SK-N-SH (cell line): ENCODE data around the gene ZRANB3. TPM values are rescaled to one million over a fixed set of nuclear protein-coding genes. Genes with fewer than 3 reads are reported as not detected.

Experiments
- CTCF ChIA-PET: fragments of 300-600, 350-600 bp; formaldehyde crosslinking; extraction: SDS; loops from one replicate; lab custom pipeline; 2021; lab: Yijun Ruan, JAX
- POLR2A ChIA-PET: fragments of 350-600 bp; sonication (Branson Sonifier 250); formaldehyde crosslinking; extraction: SDS; loops from one replicate; lab custom pipeline; 2020; ENCODE audit warnings: antibody characterized with exemption, inconsistent platforms; lab: Yijun Ruan, JAX
- DNase-seq: peaks from one replicate; pipeline ENCODE4 v3.0.0; 2012
- H2AFZ ChIP-seq: fragments of 200-600 bp; sonication (generic); 2 replicates; pipeline ENCODE4 v1.8.1; 2016; ENCODE audit warnings: antibody characterized with exemption, mild to moderate bottlenecking, low read depth
- H3F3A ChIP-seq: fragments of 200-600 bp; sonication (generic); replicated peaks from 2 replicates; pipeline ENCODE3; 2016; ENCODE audit warnings: antibody characterized with exemption, mild to moderate bottlenecking; ENCODE audit not compliant: insufficient read depth
- H3K27ac ChIP-seq, 2 experiments: fragments of 200-500 bp in 1 of 2; fragments of 200-600 bp in 1 of 2; sonication (Bioruptor generic) in 1 of 2; sonication (generic), shearing (Covaris generic) in 1 of 2; 2 replicates each; pipeline versions ENCODE4 v1.5.1 to v1.6.1; 2014 to 2016; ENCODE audit warnings: low read depth in 2 of 2, inconsistent platforms in 1 of 2, low read length in 1 of 2, mild to moderate bottlenecking in 1 of 2, mixed read lengths in 1 of 2
- H3K27me3 ChIP-seq: fragments of 200-600 bp; sonication (generic), shearing (Covaris generic); 2 replicates; pipeline ENCODE4 v1.6.1; 2016; ENCODE audit warnings: mixed run types; ENCODE audit not compliant: insufficient read depth
- H3K36me3 ChIP-seq, 2 experiments: fragments of 200-500 bp in 1 of 2; fragments of 200-600 bp in 1 of 2; sonication (Bioruptor generic) in 1 of 2; sonication (generic) in 1 of 2; replicated peaks in 1 of 2; 2 replicates each; pipeline versions ENCODE3 to v1.5.1; 2014 to 2016; ENCODE audit warnings: low read length in 1 of 2, mild to moderate bottlenecking in 1 of 2; ENCODE audit not compliant: insufficient read depth in 2 of 2, control insufficient read depth in 1 of 2
- H3K4me1 ChIP-seq, 2 experiments: fragments of 200-500 bp in 1 of 2; fragments of 200-600 bp in 1 of 2; sonication (Bioruptor generic) in 1 of 2; sonication (generic), shearing (Covaris generic) in 1 of 2; 2 replicates each; pipeline versions ENCODE4 v1.5.1 to v1.6.1; 2014 to 2016; ENCODE audit warnings: low read depth in 1 of 2, low read length in 1 of 2, mixed run types in 1 of 2; ENCODE audit not compliant: insufficient read depth in 2 of 2, control insufficient read depth in 1 of 2
- H3K4me2 ChIP-seq: fragments of 200-600 bp; sonication (generic), shearing (Covaris generic); 2 replicates; pipeline ENCODE4 v1.6.1; 2017; ENCODE audit warnings: mixed run types
- H3K4me3 ChIP-seq, 2 experiments: fragments of 200-500 bp in 1 of 2; fragments of 200-600 bp in 1 of 2; sonication (Bioruptor generic) in 1 of 2; sonication (generic), shearing (Covaris generic) in 1 of 2; 2 replicates each; pipeline versions ENCODE4 v1.5.1 to v1.8.1; 2014 to 2016; ENCODE audit warnings: low read depth in 2 of 2, inconsistent platforms in 1 of 2, low read length in 1 of 2, mild to moderate bottlenecking in 1 of 2, mixed read lengths in 1 of 2, moderate library complexity in 1 of 2
- H3K79me2 ChIP-seq: fragments of 200-600 bp; sonication (generic); 2 replicates; pipeline ENCODE4 v1.8.1; 2017; ENCODE audit warnings: mild to moderate bottlenecking; ENCODE audit not compliant: insufficient read depth
- H3K9ac ChIP-seq: fragments of 200-600 bp; sonication (generic); 2 replicates; pipeline ENCODE4 v1.6.1; 2017; ENCODE audit warnings: mixed run types
- H3K9me2 ChIP-seq: fragments of 200-600 bp; sonication (generic); 2 replicates; pipeline ENCODE4 v1.6.1; 2017; ENCODE audit warnings: mixed run types
- H3K9me3 ChIP-seq: fragments of 200-600 bp; sonication (generic); 2 replicates; pipeline ENCODE4 v1.6.1; 2017; ENCODE audit warnings: mixed run types, mild to moderate bottlenecking, moderate library complexity
- H4K20me1 ChIP-seq: fragments of 200-600 bp; sonication (generic); 2 replicates; pipeline ENCODE4 v1.6.1; 2017; ENCODE audit warnings: mild to moderate bottlenecking, mixed run types; ENCODE audit not compliant: insufficient read depth
- EP300 ChIP-seq, 2 experiments: IDR thresholded peaks; 2 replicates each; pipeline versions ENCODE4 v1.4.0 to v1.6.1; 2012; ENCODE audit warnings: borderline replicate concordance in 1 of 2, low read depth in 1 of 2, low read length in 1 of 2
- EZH2phosphoT487 ChIP-seq: fragments of 200-600 bp; sonication (generic); IDR thresholded peaks from 2 replicates; pipeline ENCODE4 v1.6.1; 2017; ENCODE audit warnings: low read depth, mixed run types, mild to moderate bottlenecking, antibody characterized with exemption, moderate library complexity, borderline replicate concordance
- FOSL2 ChIP-seq: IDR thresholded peaks from 2 replicates; pipeline ENCODE4 v1.4.0; 2012; ENCODE audit warnings: low read depth, mild to moderate bottlenecking, moderate library complexity, borderline replicate concordance
- GABPA ChIP-seq: IDR thresholded peaks from 2 replicates; pipeline ENCODE4 v1.4.0; 2012; ENCODE audit warnings: low read depth, mild to moderate bottlenecking
- IRF3 ChIP-seq: fragments of 150-350 bp; IDR thresholded peaks from 2 replicates; pipeline ENCODE4 v1.6.1; 2016; ENCODE audit warnings: mild to moderate bottlenecking, low read depth, low read length
- NFIC ChIP-seq: IDR thresholded peaks from 2 replicates; pipeline ENCODE4 v1.4.0; 2012; ENCODE audit warnings: borderline replicate concordance
- RAD21 ChIP-seq: IDR thresholded peaks from 2 replicates; pipeline ENCODE4 v1.6.1; 2012; ENCODE audit warnings: mild to moderate bottlenecking, low read length
- RCOR1 ChIP-seq: fragments of 150-350 bp; IDR thresholded peaks from 2 replicates; pipeline ENCODE4 v1.6.1; 2017; ENCODE audit warnings: antibody characterized with exemption, low read length
- RXRA ChIP-seq: IDR thresholded peaks from 2 replicates; pipeline ENCODE4 v1.4.0; 2012; ENCODE audit warnings: low read depth, mild to moderate bottlenecking, borderline replicate concordance
- SIN3A ChIP-seq: IDR thresholded peaks from 2 replicates; pipeline ENCODE4 v1.6.1; 2012; ENCODE audit warnings: low read depth, mild to moderate bottlenecking, low read length, moderate library complexity, borderline replicate concordance
- SMC3 ChIP-seq: IDR thresholded peaks from 2 replicates; pipeline ENCODE4 v1.6.1; 2012; ENCODE audit warnings: low read depth, low read length, improper control_type of control experiment
- USF2 ChIP-seq: fragments of 150-350 bp; IDR thresholded peaks from 2 replicates; pipeline ENCODE4 v1.6.1; 2017; ENCODE audit warnings: antibody characterized with exemption, low read length, low read depth, borderline replicate concordance
- WGBS: methylation state at CpG from one replicate; pipeline ENCODE4 v1.1.6; 2017; ENCODE audit warnings: low lambda C conversion rate; 5-methylcytosine and 5-hydroxymethylcytosine counted together
- polyA plus RNA-seq, 3 experiments: library from polyadenylated mRNA; depleted of rRNA; stranded (reverse); fragments of >200 nt; gene quantifications; 2 replicates each; pipeline ENCODE4 v1.2.3, GENCODE V29; 2012
- TF ChIP-seq, protein P1 (sequence below): fragments of 200-600 bp; sonication (generic); IDR thresholded peaks from 2 replicates; pipeline ENCODE4 v1.6.1; 2017; ENCODE audit warnings: antibody characterized with exemption, mild to moderate bottlenecking, moderate library complexity

Gene ZRANB3
- polyA plus RNA-seq, 1 of the 3 experiments (the other 2 are of a cell fraction): 4.1 TPM

DNA sequence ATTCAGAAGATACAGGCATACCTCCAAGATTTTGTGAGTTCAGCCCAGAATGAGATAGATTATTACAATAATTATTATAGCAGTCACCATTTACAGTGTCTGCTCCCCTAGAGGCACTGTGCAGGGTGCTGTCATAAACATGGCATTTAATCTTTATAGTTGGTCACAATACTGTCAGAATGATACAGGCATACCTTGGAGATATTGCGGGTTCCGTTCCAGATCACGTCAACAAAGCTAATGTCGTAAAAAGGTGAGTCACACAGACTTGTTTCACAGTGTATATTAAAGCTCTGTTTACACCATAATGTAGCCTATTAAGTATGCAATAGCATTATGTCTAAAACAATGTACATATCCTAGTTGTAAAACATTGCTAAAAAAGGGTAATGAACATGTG lies 45.6 kb downstream of the ZRANB3 start:
- no peaks in the 10 kb centered on the region for H4K20me1 ChIP-seq
- ChIA-PET CTCF (no interaction called here), POLR2A (no interaction called here)
- TF ChIP-seq EZH2phosphoT487: no peak
- no peak for TF ChIP-seq EP300 (IDR thresholded peaks at IDR 0.05; ENCODE audit: borderline replicate concordance in 1 of 2, low read depth in 1 of 2, low read length in 1 of 2)
- TF ChIP-seq NFIC: no peak
- no peak for TF ChIP-seq SIN3A
- no peak overlapping the region for H3K9ac ChIP-seq
- H3K4me1 ChIP-seq: no peaks in the 10 kb centered on the region
- H3K4me2 ChIP-seq: no peak overlapping the region
- peaks cover 5% of the 10 kb centered on the region; the same call in 1 of the 2 replicates for H3K9me3 ChIP-seq
- no peaks in the 10 kb centered on the region for H3K9me2 ChIP-seq
- H3K27ac ChIP-seq: no peak overlapping the region
- H3K4me3 ChIP-seq: no peak overlapping the region
- no peak for DNase-seq
- 96% methylated on average over 4 of the region's 4 CpGs for whole genome bisulfite sequencing
- H3F3A ChIP-seq: peaks cover 7% of the 10 kb centered on the region
- H3K79me2 ChIP-seq: no peaks in the 10 kb centered on the region
- peaks cover 12 to 30% of the 10 kb centered on the region in 2 experiments for H3K36me3 ChIP-seq
- no peak overlapping the region for H2AFZ ChIP-seq
- no peaks in the 10 kb centered on the region for H3K27me3 ChIP-seq

DNA sequence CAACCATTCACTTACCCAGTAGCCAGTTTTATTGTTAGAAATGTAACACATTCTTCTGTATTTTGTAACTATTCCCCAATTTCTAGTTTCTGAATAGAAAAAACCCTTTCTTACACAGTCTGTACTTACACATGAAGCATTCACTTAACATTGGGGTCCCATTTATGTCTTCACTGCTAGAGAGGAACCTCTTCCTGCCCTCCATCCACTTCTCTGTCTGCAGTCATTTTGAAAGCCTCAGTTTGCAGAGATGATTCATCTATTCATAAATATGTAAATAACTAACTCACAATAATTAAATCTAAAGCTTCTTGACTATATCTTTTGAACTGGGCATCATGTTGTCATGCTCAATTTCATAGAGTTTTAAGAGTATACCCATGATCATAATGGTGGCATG lies 55.9 kb downstream of the ZRANB3 start:
- ChIA-PET POLR2A (no interaction called here), CTCF (interaction anchor here (0.6 to 3.0 kb wide), 3 partner anchors 19 to 235 kb away, joined by 3 to 23 read pairs (median 3); no protein-coding TSS in a partner anchor)

DNA sequence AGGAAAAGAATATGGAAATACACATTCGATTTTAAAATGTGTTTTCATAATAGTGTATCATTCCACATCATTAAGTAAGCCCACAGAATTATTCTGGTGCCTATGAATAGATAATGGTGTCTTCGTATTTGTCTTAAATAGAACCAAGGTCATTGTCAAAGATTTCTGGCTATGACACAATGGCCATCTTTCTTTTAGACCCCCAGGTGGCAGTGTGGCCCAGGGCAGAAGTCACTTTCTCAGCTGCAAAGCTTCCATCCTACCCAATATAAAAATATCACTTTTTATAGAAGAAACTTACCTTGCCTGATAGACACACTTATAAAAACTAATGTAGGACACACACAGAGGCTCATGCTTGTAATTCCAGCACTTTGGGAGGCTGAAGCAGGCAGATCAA lies 57.5 kb downstream of the ZRANB3 start:
- Histone ChIP-seq H3K4me2 (no peak overlapping the region), H3K9me3 (no peaks in the 10 kb centered on the region), H3K4me1 (no peaks in the 10 kb centered on the region)
- DNase-seq: peak; percentile 37
- TF ChIP-seq GABPA (no peak), SMC3 (peak; percentile 43), RAD21 (peak; percentile 63), RCOR1 (no peak), USF2 (no peak)
- TF ChIP-seq, protein P1, sequence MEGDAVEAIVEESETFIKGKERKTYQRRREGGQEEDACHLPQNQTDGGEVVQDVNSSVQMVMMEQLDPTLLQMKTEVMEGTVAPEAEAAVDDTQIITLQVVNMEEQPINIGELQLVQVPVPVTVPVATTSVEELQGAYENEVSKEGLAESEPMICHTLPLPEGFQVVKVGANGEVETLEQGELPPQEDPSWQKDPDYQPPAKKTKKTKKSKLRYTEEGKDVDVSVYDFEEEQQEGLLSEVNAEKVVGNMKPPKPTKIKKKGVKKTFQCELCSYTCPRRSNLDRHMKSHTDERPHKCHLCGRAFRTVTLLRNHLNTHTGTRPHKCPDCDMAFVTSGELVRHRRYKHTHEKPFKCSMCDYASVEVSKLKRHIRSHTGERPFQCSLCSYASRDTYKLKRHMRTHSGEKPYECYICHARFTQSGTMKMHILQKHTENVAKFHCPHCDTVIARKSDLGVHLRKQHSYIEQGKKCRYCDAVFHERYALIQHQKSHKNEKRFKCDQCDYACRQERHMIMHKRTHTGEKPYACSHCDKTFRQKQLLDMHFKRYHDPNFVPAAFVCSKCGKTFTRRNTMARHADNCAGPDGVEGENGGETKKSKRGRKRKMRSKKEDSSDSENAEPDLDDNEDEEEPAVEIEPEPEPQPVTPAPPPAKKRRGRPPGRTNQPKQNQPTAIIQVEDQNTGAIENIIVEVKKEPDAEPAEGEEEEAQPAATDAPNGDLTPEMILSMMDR: peak; percentile 59
- TF ChIP-seq, all 33 proteins: peak for 3
- H2AFZ ChIP-seq: no peak overlapping the region
- ChIA-PET POLR2A (no interaction called here), CTCF (interaction anchor here (0.6 to 3.0 kb wide), 7 partner anchors 52 to 485 kb away, joined by 3 to 23 read pairs (median 3); no protein-coding TSS in a partner anchor)
- no peak overlapping the region for H3K4me3 ChIP-seq
- no peaks in the 10 kb centered on the region for H3K27me3 ChIP-seq
- H3F3A ChIP-seq: no peaks in the 10 kb centered on the region
- no peaks in the 10 kb centered on the region for H3K9me2 ChIP-seq
- 77% methylated on average over 2 of the region's 2 CpGs for WGBS
- no peak overlapping the region for H3K27ac ChIP-seq
- H3K9ac ChIP-seq: no peak overlapping the region
- H4K20me1 ChIP-seq: no peaks in the 10 kb centered on the region
- H3K79me2 ChIP-seq: no peaks in the 10 kb centered on the region
- H3K36me3 ChIP-seq: no peaks in the 10 kb centered on the region

More for the DNA sequence above, 55.9 kb downstream of the ZRANB3 start:
- Histone ChIP-seq H3K27me3 (no peaks in the 10 kb centered on the region), H3K9me3 (no peaks in the 10 kb centered on the region), H3K36me3 (no peaks in the 10 kb centered on the region), H4K20me1 (no peaks in the 10 kb centered on the region), H3K4me3 (no peak overlapping the region), H3K79me2 (no peaks in the 10 kb centered on the region), H3K4me1 (no peaks in the 10 kb centered on the region), H3K27ac (no peak overlapping the region), H2AFZ (no peak overlapping the region), H3K9ac (no peak overlapping the region), H3K9me2 (no peaks in the 10 kb centered on the region), H3K4me2 (no peak overlapping the region), H3F3A (no peaks in the 10 kb centered on the region)
- DNase-seq: no peak
- TF ChIP-seq FOSL2 (no peak), RCOR1 (no peak), IRF3 (no peak), SMC3 (no peak), RXRA (no peak)
